HepG2 (cell line): Measurements from ENCODE around the gene SLX9. TPM values are rescaled to one million over a fixed set of nuclear protein-coding genes. Genes with fewer than 3 reads are reported as not detected.

Source experiments
- HOXD1 ChIP-seq: sonication (generic); formaldehyde crosslinking; IDR thresholded peaks from 2 replicates; pipeline ENCODE4 v1.5.0; 2020; ENCODE audit warnings: missing genetic modification reagents
- PHF8 ChIP-seq: sonication (generic); formaldehyde crosslinking; IDR thresholded peaks from 2 replicates; pipeline ENCODE4 v1.5.0; 2020; ENCODE audit warnings: missing genetic modification reagents
- PRMT3 ChIP-seq: sonication (generic); formaldehyde crosslinking; IDR thresholded peaks from 2 replicates; pipeline ENCODE4 v1.8.1; 2022; ENCODE audit warnings: low read depth, mild to moderate bottlenecking, moderate library complexity, missing genetic modification reagents, borderline replicate concordance
- RAD21 ChIP-seq: fragments of 450-650 bp; formaldehyde crosslinking; IDR thresholded peaks from 2 replicates; pipeline ENCODE4 v1.5.0; 2020; ENCODE audit warnings: mild to moderate bottlenecking
- TRIM24 ChIP-seq: sonication (generic); formaldehyde crosslinking; IDR thresholded peaks from 2 replicates; pipeline ENCODE4 v1.8.0; 2022; ENCODE audit warnings: mild to moderate bottlenecking, missing genetic modification reagents
- ZFP36L1 ChIP-seq: sonication (generic); formaldehyde crosslinking; IDR thresholded peaks from 2 replicates; pipeline ENCODE4 v1.8.0; 2022; ENCODE audit warnings: mild to moderate bottlenecking, missing genetic modification reagents, moderate library complexity
- ZFP82 ChIP-seq: sonication (generic); formaldehyde crosslinking; IDR thresholded peaks from 2 replicates; pipeline ENCODE4 v1.5.1; 2020; ENCODE audit warnings: mild to moderate bottlenecking, missing genetic modification reagents, borderline replicate concordance
- ZNF235 ChIP-seq: sonication (generic); formaldehyde crosslinking; IDR thresholded peaks from 2 replicates; pipeline ENCODE4 v1.8.1; 2023; ENCODE audit warnings: mild to moderate bottlenecking, missing genetic modification reagents, borderline replicate concordance
- ZNF24 ChIP-seq: fragments of 450-650 bp; IDR thresholded peaks from 2 replicates; pipeline ENCODE4 v1.6.1; 2017; ENCODE audit warnings: antibody characterized with exemption, mild to moderate bottlenecking
- ZNF282 ChIP-seq: fragments of 450-650 bp; IDR thresholded peaks from 2 replicates; pipeline ENCODE4 v1.6.1; 2018; ENCODE audit not compliant: partially characterized antibody
- ZNF839 ChIP-seq: sonication (generic); formaldehyde crosslinking; IDR thresholded peaks from 2 replicates; pipeline ENCODE4 v1.4.0; 2020; ENCODE audit warnings: missing genetic modification reagents, mild to moderate bottlenecking, borderline replicate concordance
- polyA plus RNA-seq, 8 experiments: library from polyadenylated mRNA; depleted of rRNA in 3 of 8; stranded (reverse) in 7 of 8; unstranded in 1 of 8; fragments of >200 nt; fragmentation: Illumina TruSeq in 4 of 8; extraction: Trizol in 4 of 8; gene quantifications; 2 replicates each; pipeline versions ENCODE4 v1.2.1 to v1.2.3, GENCODE V29; 2011 to 2016; ENCODE audit warnings: low read depth in 4 of 8, missing spikeins in 1 of 8, mixed read lengths in 1 of 8; ENCODE audit not compliant: insufficient read depth in 1 of 8
- total RNA-seq, 5 experiments: library from RNA; depleted of rRNA; stranded (reverse); fragments of >200 nt; fragmentation: Illumina TruSeq; extraction: Trizol; gene quantifications; 2 replicates each; pipeline ENCODE4 v1.2.3, GENCODE V29; 2016; ENCODE audit warnings: low read depth in 1 of 5
- TF ChIP-seq, protein P1 (sequence below): sonication (generic); formaldehyde crosslinking; IDR thresholded peaks from 2 replicates; pipeline ENCODE4 v1.4.0; 2020; ENCODE audit warnings: missing genetic modification reagents
- TF ChIP-seq, protein P2 (sequence below): sonication (generic); formaldehyde crosslinking; IDR thresholded peaks from 2 replicates; pipeline ENCODE4 v1.5.1; 2020; ENCODE audit warnings: mild to moderate bottlenecking, missing genetic modification reagents
- TF ChIP-seq, protein P3 (sequence below): sonication (generic); formaldehyde crosslinking; IDR thresholded peaks from 2 replicates; pipeline ENCODE4 v1.4.0; 2020; ENCODE audit warnings: missing genetic modification reagents, mild to moderate bottlenecking, borderline replicate concordance
- TF ChIP-seq, protein P4 (sequence below): fragments of 450-650 bp; IDR thresholded peaks from 2 replicates; pipeline ENCODE4 v1.6.1; 2017
- TF ChIP-seq, protein P5 (sequence below): sonication (generic); formaldehyde crosslinking; IDR thresholded peaks from 2 replicates; pipeline ENCODE4 v1.8.0; 2022; ENCODE audit warnings: missing genetic modification reagents, mild to moderate bottlenecking, borderline replicate concordance

Gene SLX9
- total and polyA plus RNA-seq, 2 of the 13 experiments (the other 11 are each of a cell fraction or from before 2014, with no cell fraction given), result 21.0 to 47.1 TPM

DNA sequence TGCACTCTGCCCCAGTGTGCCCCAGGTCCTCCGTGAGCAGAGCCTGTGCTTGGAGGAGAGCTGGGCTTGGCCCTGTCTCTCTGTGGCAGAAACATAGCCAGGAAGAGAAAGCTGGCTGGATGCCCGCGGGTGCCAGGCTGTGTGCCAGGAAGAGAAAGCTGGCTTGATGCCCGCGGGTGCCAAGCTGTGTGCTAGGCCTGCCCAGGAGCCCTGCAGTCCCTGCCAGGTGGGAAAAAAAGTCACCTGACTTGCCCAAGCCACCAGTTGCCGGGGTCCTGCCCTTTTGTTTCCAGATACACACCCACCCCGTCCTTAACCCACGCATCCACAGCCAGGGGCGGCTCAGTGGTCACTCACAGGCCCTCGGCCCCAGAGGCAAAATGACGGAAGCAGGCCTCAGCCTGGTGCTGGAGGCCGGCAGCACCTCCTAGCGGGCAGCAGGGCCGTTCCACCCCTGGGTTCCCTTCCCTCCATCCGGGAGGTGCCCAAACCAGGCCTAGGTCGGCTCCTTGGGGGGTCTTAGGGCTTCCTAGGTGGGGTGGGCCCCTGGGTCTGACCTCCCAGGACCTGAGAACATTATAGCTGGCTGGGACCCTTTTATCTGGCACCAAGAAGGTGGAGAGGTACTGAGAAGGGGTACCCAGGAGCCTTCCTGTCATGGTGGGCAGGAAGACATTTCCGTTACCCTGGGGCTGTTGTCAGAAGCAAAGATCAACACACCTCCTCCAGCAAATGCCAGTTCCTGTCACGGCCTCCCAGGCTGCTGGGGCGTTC lies 28.3 kb upstream of the SLX9 start (continued):
- TF ChIP-seq PRMT3, result no peak
- TF ChIP-seq, protein P1, sequence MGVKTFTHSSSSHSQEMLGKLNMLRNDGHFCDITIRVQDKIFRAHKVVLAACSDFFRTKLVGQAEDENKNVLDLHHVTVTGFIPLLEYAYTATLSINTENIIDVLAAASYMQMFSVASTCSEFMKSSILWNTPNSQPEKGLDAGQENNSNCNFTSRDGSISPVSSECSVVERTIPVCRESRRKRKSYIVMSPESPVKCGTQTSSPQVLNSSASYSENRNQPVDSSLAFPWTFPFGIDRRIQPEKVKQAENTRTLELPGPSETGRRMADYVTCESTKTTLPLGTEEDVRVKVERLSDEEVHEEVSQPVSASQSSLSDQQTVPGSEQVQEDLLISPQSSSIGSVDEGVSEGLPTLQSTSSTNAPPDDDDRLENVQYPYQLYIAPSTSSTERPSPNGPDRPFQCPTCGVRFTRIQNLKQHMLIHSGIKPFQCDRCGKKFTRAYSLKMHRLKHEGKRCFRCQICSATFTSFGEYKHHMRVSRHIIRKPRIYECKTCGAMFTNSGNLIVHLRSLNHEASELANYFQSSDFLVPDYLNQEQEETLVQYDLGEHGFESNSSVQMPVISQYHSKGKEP (CRISPR knock-in tag), result no peak
- no peak for TF ChIP-seq ZFP36L1
- TF ChIP-seq, protein P2, sequence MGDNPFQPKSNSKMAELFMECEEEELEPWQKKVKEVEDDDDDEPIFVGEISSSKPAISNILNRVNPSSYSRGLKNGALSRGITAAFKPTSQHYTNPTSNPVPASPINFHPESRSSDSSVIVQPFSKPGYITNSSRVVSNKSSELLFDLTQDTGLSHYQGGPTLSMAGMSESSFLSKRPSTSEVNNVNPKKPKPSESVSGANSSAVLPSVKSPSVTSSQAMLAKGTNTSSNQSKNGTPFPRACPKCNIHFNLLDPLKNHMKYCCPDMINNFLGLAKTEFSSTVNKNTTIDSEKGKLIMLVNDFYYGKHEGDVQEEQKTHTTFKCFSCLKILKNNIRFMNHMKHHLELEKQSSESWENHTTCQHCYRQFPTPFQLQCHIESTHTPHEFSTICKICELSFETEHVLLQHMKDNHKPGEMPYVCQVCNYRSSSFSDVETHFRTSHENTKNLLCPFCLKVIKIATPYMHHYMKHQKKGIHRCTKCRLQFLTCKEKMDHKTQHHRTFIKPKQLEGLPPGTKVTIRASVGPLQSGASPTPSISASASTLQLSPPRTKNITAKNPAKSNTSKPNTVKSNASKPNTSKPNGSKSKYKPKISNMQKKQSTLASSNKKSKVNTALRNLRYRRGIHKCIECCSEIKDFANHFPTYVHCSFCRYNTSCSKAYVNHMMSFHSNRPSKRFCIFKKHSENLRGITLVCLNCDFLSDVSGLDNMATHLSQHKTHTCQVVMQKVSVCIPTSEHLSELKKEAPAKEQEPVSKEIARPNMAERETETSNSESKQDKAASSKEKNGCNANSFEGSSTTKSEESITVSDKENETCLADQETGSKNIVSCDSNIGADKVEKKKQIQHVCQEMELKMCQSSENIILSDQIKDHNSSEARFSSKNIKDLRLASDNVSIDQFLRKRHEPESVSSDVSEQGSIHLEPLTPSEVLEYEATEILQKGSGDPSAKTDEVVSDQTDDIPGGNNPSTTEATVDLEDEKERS (CRISPR knock-in tag), result peak; percentile 47; the same call in 1 of the 2 replicates
- TF ChIP-seq, protein P3, sequence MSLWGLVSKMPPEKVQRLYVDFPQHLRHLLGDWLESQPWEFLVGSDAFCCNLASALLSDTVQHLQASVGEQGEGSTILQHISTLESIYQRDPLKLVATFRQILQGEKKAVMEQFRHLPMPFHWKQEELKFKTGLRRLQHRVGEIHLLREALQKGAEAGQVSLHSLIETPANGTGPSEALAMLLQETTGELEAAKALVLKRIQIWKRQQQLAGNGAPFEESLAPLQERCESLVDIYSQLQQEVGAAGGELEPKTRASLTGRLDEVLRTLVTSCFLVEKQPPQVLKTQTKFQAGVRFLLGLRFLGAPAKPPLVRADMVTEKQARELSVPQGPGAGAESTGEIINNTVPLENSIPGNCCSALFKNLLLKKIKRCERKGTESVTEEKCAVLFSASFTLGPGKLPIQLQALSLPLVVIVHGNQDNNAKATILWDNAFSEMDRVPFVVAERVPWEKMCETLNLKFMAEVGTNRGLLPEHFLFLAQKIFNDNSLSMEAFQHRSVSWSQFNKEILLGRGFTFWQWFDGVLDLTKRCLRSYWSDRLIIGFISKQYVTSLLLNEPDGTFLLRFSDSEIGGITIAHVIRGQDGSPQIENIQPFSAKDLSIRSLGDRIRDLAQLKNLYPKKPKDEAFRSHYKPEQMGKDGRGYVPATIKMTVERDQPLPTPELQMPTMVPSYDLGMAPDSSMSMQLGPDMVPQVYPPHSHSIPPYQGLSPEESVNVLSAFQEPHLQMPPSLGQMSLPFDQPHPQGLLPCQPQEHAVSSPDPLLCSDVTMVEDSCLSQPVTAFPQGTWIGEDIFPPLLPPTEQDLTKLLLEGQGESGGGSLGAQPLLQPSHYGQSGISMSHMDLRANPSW (CRISPR knock-in tag), result no peak
- no peak for TF ChIP-seq ZFP82
- no peak for TF ChIP-seq ZNF282
- TF ChIP-seq, protein P4, sequence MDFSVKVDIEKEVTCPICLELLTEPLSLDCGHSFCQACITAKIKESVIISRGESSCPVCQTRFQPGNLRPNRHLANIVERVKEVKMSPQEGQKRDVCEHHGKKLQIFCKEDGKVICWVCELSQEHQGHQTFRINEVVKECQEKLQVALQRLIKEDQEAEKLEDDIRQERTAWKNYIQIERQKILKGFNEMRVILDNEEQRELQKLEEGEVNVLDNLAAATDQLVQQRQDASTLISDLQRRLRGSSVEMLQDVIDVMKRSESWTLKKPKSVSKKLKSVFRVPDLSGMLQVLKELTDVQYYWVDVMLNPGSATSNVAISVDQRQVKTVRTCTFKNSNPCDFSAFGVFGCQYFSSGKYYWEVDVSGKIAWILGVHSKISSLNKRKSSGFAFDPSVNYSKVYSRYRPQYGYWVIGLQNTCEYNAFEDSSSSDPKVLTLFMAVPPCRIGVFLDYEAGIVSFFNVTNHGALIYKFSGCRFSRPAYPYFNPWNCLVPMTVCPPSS, result no peak
- no peak for TF ChIP-seq ZNF24
- peak; percentile 42; the same call in 1 of the 2 replicates for TF ChIP-seq PHF8 (CRISPR knock-in tag)
- TF ChIP-seq, protein P5, sequence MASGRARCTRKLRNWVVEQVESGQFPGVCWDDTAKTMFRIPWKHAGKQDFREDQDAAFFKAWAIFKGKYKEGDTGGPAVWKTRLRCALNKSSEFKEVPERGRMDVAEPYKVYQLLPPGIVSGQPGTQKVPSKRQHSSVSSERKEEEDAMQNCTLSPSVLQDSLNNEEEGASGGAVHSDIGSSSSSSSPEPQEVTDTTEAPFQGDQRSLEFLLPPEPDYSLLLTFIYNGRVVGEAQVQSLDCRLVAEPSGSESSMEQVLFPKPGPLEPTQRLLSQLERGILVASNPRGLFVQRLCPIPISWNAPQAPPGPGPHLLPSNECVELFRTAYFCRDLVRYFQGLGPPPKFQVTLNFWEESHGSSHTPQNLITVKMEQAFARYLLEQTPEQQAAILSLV, result no peak
- TF ChIP-seq HOXD1 (CRISPR knock-in tag), result no peak
- no peak for TF ChIP-seq TRIM24 (CRISPR knock-in tag)
- TF ChIP-seq ZNF839 (CRISPR knock-in tag), result no peak
- 0 out of 2 replicates have a peak, but pooled peaks have one; percentile 29 for TF ChIP-seq ZNF235 (CRISPR knock-in tag)
- TF ChIP-seq RAD21 (CRISPR knock-in tag), result peak; percentile 89
